GM12878 (cell line): ENCODE measurements around the gene ADCY7. TPM values are rescaled to one million over a fixed set of nuclear protein-coding genes. Genes with fewer than 3 reads are reported as not detected.

Source experiments
- BACH1 ChIP-seq: fragments of 450-650 bp; IDR thresholded peaks from 2 replicates; pipeline ENCODE4 v1.6.1; 2017; ENCODE audit warnings: mild to moderate bottlenecking, borderline replicate concordance
- IRF4 ChIP-seq: IDR thresholded peaks from 2 replicates; pipeline ENCODE4 v1.6.1; 2011; ENCODE audit warnings: low read depth, low read length
- MTA3 ChIP-seq: IDR thresholded peaks from 2 replicates; pipeline ENCODE4 v1.6.1; 2012; ENCODE audit warnings: low read length, inconsistent platforms, borderline replicate concordance
- NFXL1 ChIP-seq: fragments of 450-650 bp; IDR thresholded peaks from 2 replicates; pipeline ENCODE4 v1.6.1; 2017; ENCODE audit warnings: antibody characterized with exemption, mild to moderate bottlenecking, borderline replicate concordance
- NR2F1 ChIP-seq: fragments of 450-650 bp; conservative IDR thresholded peaks from 2 replicates; pipeline ENCODE4 v1.6.1; 2017; ENCODE audit warnings: mild to moderate bottlenecking
- PML ChIP-seq: IDR thresholded peaks from 2 replicates; pipeline ENCODE4 v1.6.1; 2012; ENCODE audit warnings: low read length, inconsistent platforms
- RUNX3 ChIP-seq: IDR thresholded peaks from 2 replicates; pipeline ENCODE4 v1.6.1; 2012; ENCODE audit warnings: low read length, inconsistent platforms
- ZNF207 ChIP-seq: fragments of 450-650 bp; IDR thresholded peaks from 2 replicates; pipeline ENCODE4 v1.6.1; 2014; ENCODE audit warnings: antibody characterized with exemption, mild to moderate bottlenecking, borderline replicate concordance
- ZZZ3 ChIP-seq: IDR thresholded peaks from 2 replicates; pipeline ENCODE4 v1.6.1; 2011; ENCODE audit warnings: low read depth; ENCODE audit not compliant: control insufficient read depth, insufficient read length
- polyA plus RNA-seq, 11 experiments: library from polyadenylated mRNA; depleted of rRNA in 4 of 11; unstranded in 6 of 11; stranded (reverse) in 5 of 11; fragments of >200 nt; fragmentation: Nextera tagmentation in 4 of 11; fragmentation: Illumina TruSeq in 1 of 11; extraction: Ambion mirVana in 4 of 11; extraction: Trizol in 1 of 11; gene quantifications; 1 replicate in 1 of 11; 2 replicates in 10 of 11; pipeline versions ENCODE4 v1.2.1 to v1.2.3, GENCODE V29; 2011 to 2016; ENCODE audit warnings: inconsistent platforms in 2 of 11, missing spikeins in 2 of 11, low read depth in 1 of 11
- total RNA-seq, 4 experiments: library from RNA; depleted of rRNA in 3 of 4; stranded (reverse); fragments of >200 nt in 3 of 4; fragmentation: Illumina TruSeq in 1 of 4; extraction: Trizol in 1 of 4; gene quantifications; 2 replicates each; pipeline versions ENCODE4 v1.2.1 to v1.2.3, GENCODE V29; 2013 to 2021
- TF ChIP-seq, protein P1 (sequence below): fragments of 450-650 bp; formaldehyde crosslinking; IDR thresholded peaks from 2 replicates; pipeline ENCODE4 v1.4.0; 2022; ENCODE audit warnings: mild to moderate bottlenecking, moderate library complexity
- TF ChIP-seq, protein P2 (sequence below): fragments of 450-650 bp; formaldehyde crosslinking; IDR thresholded peaks from 2 replicates; pipeline ENCODE4 v1.5.0; 2022; ENCODE audit warnings: mild to moderate bottlenecking, missing genetic modification characterization

ADCY7 gene
- total and polyA plus RNA-seq, 10 of the 15 experiments (the other 5 are each of a cell fraction or from before 2014, with no cell fraction given): 1.2 to 87.9 (median 24.4) TPM

DNA sequence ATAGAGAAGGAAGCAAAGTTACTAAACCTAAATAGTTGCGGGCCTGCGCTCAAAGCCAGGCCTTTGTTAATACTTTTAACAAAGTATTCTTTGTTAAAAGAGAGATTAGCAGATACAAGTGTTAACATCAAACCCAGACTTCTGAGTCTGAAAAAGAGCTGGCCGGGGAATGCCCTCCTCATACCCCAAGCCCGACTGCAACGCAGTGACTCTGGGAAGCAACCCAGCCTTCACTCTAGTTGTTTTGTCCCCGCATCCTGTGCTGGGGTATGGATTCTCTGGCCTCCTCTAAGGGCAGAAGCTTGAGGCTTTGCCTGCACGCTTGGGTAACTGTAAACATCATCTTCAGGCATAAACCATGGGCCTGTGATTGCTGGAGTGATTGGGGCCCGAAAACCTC, 48.3 kb downstream of the ADCY7 start (continued):
- TF ChIP-seq NR2F1: no peak
- TF ChIP-seq ZZZ3: no peak
- TF ChIP-seq PML: no peak
- TF ChIP-seq IRF4: no peak
- TF ChIP-seq, protein P1, sequence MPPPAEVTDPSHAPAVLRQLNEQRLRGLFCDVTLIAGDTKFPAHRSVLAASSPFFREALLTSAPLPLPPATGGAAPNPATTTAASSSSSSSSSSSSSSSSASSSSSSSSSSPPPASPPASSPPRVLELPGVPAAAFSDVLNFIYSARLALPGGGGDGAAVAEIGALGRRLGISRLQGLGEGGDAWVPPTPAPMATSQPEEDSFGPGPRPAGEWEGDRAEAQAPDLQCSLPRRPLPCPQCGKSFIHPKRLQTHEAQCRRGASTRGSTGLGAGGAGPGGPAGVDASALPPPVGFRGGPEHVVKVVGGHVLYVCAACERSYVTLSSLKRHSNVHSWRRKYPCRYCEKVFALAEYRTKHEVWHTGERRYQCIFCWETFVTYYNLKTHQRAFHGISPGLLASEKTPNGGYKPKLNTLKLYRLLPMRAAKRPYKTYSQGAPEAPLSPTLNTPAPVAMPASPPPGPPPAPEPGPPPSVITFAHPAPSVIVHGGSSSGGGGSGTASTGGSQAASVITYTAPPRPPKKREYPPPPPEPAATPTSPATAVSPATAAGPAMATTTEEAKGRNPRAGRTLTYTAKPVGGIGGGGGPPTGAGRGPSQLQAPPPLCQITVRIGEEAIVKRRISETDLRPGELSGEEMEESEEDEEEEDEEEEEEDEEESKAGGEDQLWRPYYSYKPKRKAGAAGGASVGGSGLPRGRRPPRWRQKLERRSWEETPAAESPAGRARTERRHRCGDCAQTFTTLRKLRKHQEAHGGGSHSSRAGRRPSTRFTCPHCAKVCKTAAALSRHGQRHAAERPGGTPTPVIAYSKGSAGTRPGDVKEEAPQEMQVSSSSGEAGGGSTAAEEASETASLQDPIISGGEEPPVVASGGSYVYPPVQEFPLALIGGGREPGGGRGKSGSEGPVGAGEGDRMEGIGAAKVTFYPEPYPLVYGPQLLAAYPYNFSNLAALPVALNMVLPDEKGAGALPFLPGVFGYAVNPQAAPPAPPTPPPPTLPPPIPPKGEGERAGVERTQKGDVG (CRISPR knock-in tag): no peak
- TF ChIP-seq, protein P2, sequence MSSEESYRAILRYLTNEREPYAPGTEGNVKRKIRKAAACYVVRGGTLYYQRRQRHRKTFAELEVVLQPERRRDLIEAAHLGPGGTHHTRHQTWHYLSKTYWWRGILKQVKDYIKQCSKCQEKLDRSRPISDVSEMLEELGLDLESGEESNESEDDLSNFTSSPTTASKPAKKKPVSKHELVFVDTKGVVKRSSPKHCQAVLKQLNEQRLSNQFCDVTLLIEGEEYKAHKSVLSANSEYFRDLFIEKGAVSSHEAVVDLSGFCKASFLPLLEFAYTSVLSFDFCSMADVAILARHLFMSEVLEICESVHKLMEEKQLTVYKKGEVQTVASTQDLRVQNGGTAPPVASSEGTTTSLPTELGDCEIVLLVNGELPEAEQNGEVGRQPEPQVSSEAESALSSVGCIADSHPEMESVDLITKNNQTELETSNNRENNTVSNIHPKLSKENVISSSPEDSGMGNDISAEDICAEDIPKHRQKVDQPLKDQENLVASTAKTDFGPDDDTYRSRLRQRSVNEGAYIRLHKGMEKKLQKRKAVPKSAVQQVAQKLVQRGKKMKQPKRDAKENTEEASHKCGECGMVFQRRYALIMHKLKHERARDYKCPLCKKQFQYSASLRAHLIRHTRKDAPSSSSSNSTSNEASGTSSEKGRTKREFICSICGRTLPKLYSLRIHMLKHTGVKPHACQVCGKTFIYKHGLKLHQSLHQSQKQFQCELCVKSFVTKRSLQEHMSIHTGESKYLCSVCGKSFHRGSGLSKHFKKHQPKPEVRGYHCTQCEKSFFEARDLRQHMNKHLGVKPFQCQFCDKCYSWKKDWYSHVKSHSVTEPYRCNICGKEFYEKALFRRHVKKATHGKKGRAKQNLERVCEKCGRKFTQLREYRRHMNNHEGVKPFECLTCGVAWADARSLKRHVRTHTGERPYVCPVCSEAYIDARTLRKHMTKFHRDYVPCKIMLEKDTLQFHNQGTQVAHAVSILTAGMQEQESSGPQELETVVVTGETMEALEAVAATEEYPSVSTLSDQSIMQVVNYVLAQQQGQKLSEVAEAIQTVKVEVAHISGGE: no peak
- no peak for TF ChIP-seq ZNF207
- no peak for TF ChIP-seq MTA3
- TF ChIP-seq NFXL1: no peak
- no peak for TF ChIP-seq BACH1
- TF ChIP-seq RUNX3: no peak
